ENCODE measurements around the gene TSC2. TPM values are rescaled to one million over a fixed set of nuclear protein-coding genes. Genes with fewer than 3 reads are reported as not detected.
A peak's percentile ranks its signal among the peaks of the same experiment; 100 is the strongest.

The TSC2 gene
- total RNA-seq, 1 donor from 2014 or later: 194 TPM

DNA sequence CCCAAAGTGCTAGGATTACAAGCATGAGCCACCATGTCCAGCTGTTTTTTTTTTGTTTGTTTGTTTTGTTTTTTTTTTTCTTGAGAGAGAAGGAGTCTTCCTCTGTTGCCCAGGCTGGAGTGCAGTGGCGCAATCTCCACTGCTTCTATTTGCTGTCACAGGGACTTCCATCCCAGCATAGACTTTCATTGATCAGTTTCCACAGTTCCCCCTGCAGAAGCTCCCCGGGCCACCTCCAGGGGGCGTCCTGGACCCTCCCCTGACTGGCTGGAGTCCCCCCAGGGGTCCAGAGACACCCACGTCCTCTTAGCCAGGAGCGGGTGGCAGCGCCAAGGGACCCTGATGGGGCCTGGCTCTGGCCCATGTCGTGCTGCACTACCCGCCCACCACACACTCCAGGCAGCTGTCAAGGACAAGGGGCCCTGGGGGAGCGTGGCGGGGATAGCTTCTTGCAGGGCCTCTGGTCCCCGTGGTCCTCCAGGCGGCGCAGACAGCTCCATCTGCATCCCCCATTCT, 31.3 kb upstream of the TSC2 start:
- H3K9me3 Mint-ChIP-seq (ENCODE audit: unreplicated experiment): no peaks in the 10 kb centered on the region
- DNase-seq (ENCODE audit: extremely low spot score, unreplicated experiment): no peak
- H3K4me3 Mint-ChIP-seq (ENCODE audit: unreplicated experiment): no peak overlapping the region
- H3K27me3 Mint-ChIP-seq (ENCODE audit: unreplicated experiment): peaks cover 6% of the 10 kb centered on the region
- H3K36me3 Mint-ChIP-seq (ENCODE audit: unreplicated experiment): no peaks in the 10 kb centered on the region
- H3K4me1 Mint-ChIP-seq (ENCODE audit: unreplicated experiment): peaks cover 16% of the 10 kb centered on the region
- H3K27ac Mint-ChIP-seq (ENCODE audit: unreplicated experiment): no peak overlapping the region
- TF ChIP-seq, protein P1, sequence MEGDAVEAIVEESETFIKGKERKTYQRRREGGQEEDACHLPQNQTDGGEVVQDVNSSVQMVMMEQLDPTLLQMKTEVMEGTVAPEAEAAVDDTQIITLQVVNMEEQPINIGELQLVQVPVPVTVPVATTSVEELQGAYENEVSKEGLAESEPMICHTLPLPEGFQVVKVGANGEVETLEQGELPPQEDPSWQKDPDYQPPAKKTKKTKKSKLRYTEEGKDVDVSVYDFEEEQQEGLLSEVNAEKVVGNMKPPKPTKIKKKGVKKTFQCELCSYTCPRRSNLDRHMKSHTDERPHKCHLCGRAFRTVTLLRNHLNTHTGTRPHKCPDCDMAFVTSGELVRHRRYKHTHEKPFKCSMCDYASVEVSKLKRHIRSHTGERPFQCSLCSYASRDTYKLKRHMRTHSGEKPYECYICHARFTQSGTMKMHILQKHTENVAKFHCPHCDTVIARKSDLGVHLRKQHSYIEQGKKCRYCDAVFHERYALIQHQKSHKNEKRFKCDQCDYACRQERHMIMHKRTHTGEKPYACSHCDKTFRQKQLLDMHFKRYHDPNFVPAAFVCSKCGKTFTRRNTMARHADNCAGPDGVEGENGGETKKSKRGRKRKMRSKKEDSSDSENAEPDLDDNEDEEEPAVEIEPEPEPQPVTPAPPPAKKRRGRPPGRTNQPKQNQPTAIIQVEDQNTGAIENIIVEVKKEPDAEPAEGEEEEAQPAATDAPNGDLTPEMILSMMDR (IDR thresholded peaks at IDR 0.05): peak; percentile 51

DNA sequence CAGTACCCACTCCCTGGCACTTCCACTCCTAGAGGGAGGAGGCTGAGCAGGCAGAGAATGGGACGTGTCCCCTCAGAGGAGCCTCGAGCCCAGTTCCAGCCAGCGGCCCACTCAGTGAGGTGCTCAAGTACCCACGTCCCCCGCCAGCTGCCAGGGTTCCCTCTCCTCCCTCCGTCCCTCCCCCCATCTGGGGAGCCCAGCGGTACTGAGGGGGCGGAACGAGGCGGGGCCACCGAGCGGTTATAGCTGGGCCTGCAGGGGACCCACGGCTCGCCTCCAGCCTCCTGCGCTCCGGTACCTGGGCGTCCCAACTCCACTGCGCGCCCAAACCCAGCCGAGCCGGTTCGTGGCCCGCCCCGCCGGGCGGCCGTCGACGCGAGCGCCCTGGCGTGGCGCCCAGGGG, 28.3 kb upstream of the TSC2 start, which contains the start of gene NPW:
NPW (plus strand) TSS at position 268 of the 403 bp plus-strand sequence.
- peaks cover 29% of the 10 kb centered on the region for H3K4me1 Mint-ChIP-seq (ENCODE audit: unreplicated experiment)
- TF ChIP-seq, protein P1 (IDR thresholded peaks at IDR 0.05): no peak
- H3K4me3 Mint-ChIP-seq (ENCODE audit: unreplicated experiment): peak within 1 kb of the TSS; percentile 32
- H3K27me3 Mint-ChIP-seq (ENCODE audit: unreplicated experiment): peaks cover 8% of the 10 kb centered on the region
- no peak for DNase-seq (ENCODE audit: extremely low spot score, unreplicated experiment)
- H3K36me3 Mint-ChIP-seq (ENCODE audit: unreplicated experiment): no peaks in the 10 kb centered on the region
- H3K9me3 Mint-ChIP-seq (ENCODE audit: unreplicated experiment): no peaks in the 10 kb centered on the region
- H3K27ac Mint-ChIP-seq (ENCODE audit: unreplicated experiment): no peak within 1 kb of the TSS

DNA sequence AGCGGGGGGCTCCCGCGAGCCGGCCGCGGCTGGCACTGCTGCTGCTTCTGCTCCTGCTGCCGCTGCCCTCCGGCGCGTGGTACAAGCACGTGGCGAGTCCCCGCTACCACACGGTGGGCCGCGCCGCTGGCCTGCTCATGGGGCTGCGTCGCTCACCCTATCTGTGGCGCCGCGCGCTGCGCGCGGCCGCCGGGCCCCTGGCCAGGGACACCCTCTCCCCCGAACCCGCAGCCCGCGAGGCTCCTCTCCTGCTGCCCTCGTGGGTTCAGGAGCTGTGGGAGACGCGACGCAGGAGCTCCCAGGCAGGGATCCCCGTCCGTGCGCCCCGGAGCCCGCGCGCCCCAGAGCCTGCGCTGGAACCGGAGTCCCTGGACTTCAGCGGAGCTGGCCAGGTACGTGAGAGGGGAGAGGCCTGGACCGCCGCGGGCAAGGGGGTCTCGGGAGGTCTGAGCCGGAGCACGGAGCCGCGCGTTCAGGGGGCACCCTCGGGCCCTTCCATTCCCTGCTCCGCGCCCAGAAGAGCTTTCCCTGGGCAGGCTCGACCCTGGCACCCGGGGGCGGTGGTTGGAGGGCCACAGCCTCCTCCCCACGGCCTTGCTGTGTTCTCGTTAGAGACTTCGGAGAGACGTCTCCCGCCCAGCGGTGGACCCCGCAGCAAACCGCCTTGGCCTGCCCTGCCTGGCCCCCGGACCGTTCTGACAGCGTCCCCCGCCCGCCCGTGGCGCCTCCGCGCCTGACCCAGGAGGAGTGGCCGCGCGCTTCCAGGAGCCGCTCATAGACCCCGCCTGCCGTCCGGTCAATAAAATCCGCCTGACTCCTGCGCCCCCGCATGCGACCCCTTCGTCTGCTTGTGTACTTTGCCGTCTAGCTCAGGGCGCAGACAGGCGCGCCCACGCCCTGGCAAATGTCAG, 27.6 kb upstream of the TSC2 start:
- peaks cover 8% of the 10 kb centered on the region for H3K27me3 Mint-ChIP-seq (ENCODE audit: unreplicated experiment)

DNA sequence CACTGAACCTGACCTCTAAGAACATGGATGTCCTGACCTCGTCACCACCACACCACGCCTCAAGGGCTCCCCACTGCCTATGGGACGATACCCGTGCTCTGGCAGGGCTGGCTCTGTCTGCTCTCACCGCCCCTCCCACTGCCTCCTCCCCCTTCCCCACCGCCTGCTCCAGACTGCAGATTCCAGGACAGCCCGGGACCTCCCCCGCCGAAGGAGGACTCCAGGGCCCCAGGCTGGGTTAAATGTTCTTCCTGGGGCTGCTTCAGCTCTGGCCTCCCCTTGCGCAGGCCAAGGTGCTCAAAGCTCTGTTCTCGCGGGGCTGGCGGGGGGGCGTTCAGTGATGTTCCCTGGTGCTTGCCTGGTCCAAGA, 25.1 kb upstream of the TSC2 start:
- Mint-ChIP-seq H3K27me3 (ENCODE audit: unreplicated experiment) (peaks cover 8% of the 10 kb centered on the region), H3K9me3 (ENCODE audit: unreplicated experiment) (no peaks in the 10 kb centered on the region), H3K4me3 (ENCODE audit: unreplicated experiment) (peak overlapping the region; percentile 67), H3K27ac (ENCODE audit: unreplicated experiment) (peak overlapping the region; percentile 44), H3K36me3 (ENCODE audit: unreplicated experiment) (no peaks in the 10 kb centered on the region), H3K4me1 (ENCODE audit: unreplicated experiment) (peaks cover 28% of the 10 kb centered on the region)
- TF ChIP-seq, protein P1 (IDR thresholded peaks at IDR 0.05): no peak
- DNase-seq (ENCODE audit: extremely low spot score, unreplicated experiment): peak; percentile 85

More for the DNA sequence above, 27.6 kb upstream of the TSC2 start:
- no peaks in the 10 kb centered on the region for H3K36me3 Mint-ChIP-seq (ENCODE audit: unreplicated experiment)
- no peak overlapping the region for H3K27ac Mint-ChIP-seq (ENCODE audit: unreplicated experiment)
- peak overlapping the region; percentile 32 for H3K4me3 Mint-ChIP-seq (ENCODE audit: unreplicated experiment)
- peaks cover 27% of the 10 kb centered on the region for H3K4me1 Mint-ChIP-seq (ENCODE audit: unreplicated experiment)
- no peaks in the 10 kb centered on the region for H3K9me3 Mint-ChIP-seq (ENCODE audit: unreplicated experiment)
- TF ChIP-seq, protein P1 (IDR thresholded peaks at IDR 0.05): no peak
- no peak for DNase-seq (ENCODE audit: extremely low spot score, unreplicated experiment)

Data from osteocyte (in vitro differentiated cells).